Measurements from ENCODE around the gene GOLGA1.

GOLGA1 gene

GRCh38 chr9:124949387-124949786, 8.5 kb upstream of the GOLGA1 start:
- TF ChIP-seq CTCF (IDR thresholded peaks at IDR 0.05; ENCODE audit: low read length) (no peak), EZH2 (optimal IDR thresholded peaks at IDR 0.05; ENCODE audit: low read depth, low read length) (no peak), EZH2phosphoT487 (IDR thresholded peaks at IDR 0.05; ENCODE audit: low read length) (no peak)
- H4K20me1 ChIP-seq (ENCODE audit: insufficient read depth, low read length), result no peaks in the 10 kb centered on the region

GRCh38 chr9:124947727-124948391, 7.0 kb upstream of the GOLGA1 start:
- no peak overlapping the region for H2AFZ ChIP-seq (ENCODE audit: low read length)
- no peak for TF ChIP-seq EZH2 (optimal IDR thresholded peaks at IDR 0.05; ENCODE audit: low read depth, low read length)
- no peak for TF ChIP-seq EZH2phosphoT487 (IDR thresholded peaks at IDR 0.05; ENCODE audit: low read length)
- no peak for TF ChIP-seq CTCF (IDR thresholded peaks at IDR 0.05; ENCODE audit: low read length)
- H3K27me3 ChIP-seq (replicated peaks; ENCODE audit: insufficient read depth, low read length), result no peaks in the 10 kb centered on the region
- H3K9ac ChIP-seq (ENCODE audit: low read length), result no peak overlapping the region
- no peaks in the 10 kb centered on the region for H3K9me2 ChIP-seq (replicated peaks; ENCODE audit: insufficient read depth, low read length)
- no peaks in the 10 kb centered on the region for H3K36me3 ChIP-seq (replicated peaks; ENCODE audit: insufficient read depth, low read length)
- no peak overlapping the region for H3K4me2 ChIP-seq (ENCODE audit: low read depth, low read length)
- no peaks in the 10 kb centered on the region for H3K9me3 ChIP-seq (replicated peaks; ENCODE audit: insufficient read depth, low read length)
- 0 out of 2 replicates have a peak, but pooled peaks cover 6% of the 10 kb centered on the region for H3K4me1 ChIP-seq (ENCODE audit: low read length)
- no peaks in the 10 kb centered on the region for H3F3A ChIP-seq (ENCODE audit: insufficient read depth, low read length)
- H4K20me1 ChIP-seq (ENCODE audit: insufficient read depth, low read length), result no peaks in the 10 kb centered on the region
- DNase-seq, result no peak
- no peak overlapping the region for H3K4me3 ChIP-seq (ENCODE audit: low read length)
- H3K27ac ChIP-seq (ENCODE audit: low read length), result no peak overlapping the region
- H3K79me2 ChIP-seq (ENCODE audit: low read length), result no peaks in the 10 kb centered on the region

More at GRCh38 chr9:124949387-124949786, 8.5 kb upstream of the GOLGA1 start:
- no peak overlapping the region for H3K27ac ChIP-seq (ENCODE audit: low read length)
- H3K79me2 ChIP-seq (ENCODE audit: low read length), result no peaks in the 10 kb centered on the region
- no peaks in the 10 kb centered on the region for H3K9me2 ChIP-seq (replicated peaks; ENCODE audit: insufficient read depth, low read length)
- H2AFZ ChIP-seq (ENCODE audit: low read length), result no peak overlapping the region
- H3K36me3 ChIP-seq (replicated peaks; ENCODE audit: insufficient read depth, low read length), result no peaks in the 10 kb centered on the region
- H3K27me3 ChIP-seq (replicated peaks; ENCODE audit: insufficient read depth, low read length), result no peaks in the 10 kb centered on the region
- no peak overlapping the region for H3K4me3 ChIP-seq (ENCODE audit: low read length)
- no peak for DNase-seq
- H3K9ac ChIP-seq (ENCODE audit: low read length), result no peak overlapping the region
- H3K4me2 ChIP-seq (ENCODE audit: low read depth, low read length), result no peak overlapping the region
- no peaks in the 10 kb centered on the region for H3F3A ChIP-seq (ENCODE audit: insufficient read depth, low read length)
- H3K9me3 ChIP-seq (replicated peaks; ENCODE audit: insufficient read depth, low read length), result no peaks in the 10 kb centered on the region
- H3K4me1 ChIP-seq (ENCODE audit: low read length), result 0 out of 2 replicates have a peak, but pooled peaks cover 6% of the 10 kb centered on the region

GRCh38 chr9:124946167-124946566, 5.3 kb upstream of the GOLGA1 start:
- Histone ChIP-seq H4K20me1 (ENCODE audit: insufficient read depth, low read length) (no peaks in the 10 kb centered on the region), H3F3A (ENCODE audit: insufficient read depth, low read length) (peaks cover 12% of the 10 kb centered on the region), H3K9me2 (replicated peaks; ENCODE audit: insufficient read depth, low read length) (no peaks in the 10 kb centered on the region), H3K9me3 (replicated peaks; ENCODE audit: insufficient read depth, low read length) (no peaks in the 10 kb centered on the region), H3K4me3 (ENCODE audit: low read length) (no peak overlapping the region), H3K79me2 (ENCODE audit: low read length) (peaks cover 7% of the 10 kb centered on the region), H3K9ac (ENCODE audit: low read length) (no peak overlapping the region), H2AFZ (ENCODE audit: low read length) (no peak overlapping the region), H3K4me1 (ENCODE audit: low read length) (peaks cover 12% of the 10 kb centered on the region; the same call in 1 of the 2 replicates), H3K36me3 (replicated peaks; ENCODE audit: insufficient read depth, low read length) (no peaks in the 10 kb centered on the region), H3K27me3 (replicated peaks; ENCODE audit: insufficient read depth, low read length) (no peaks in the 10 kb centered on the region), H3K4me2 (ENCODE audit: low read depth, low read length) (no peak overlapping the region), H3K27ac (ENCODE audit: low read length) (no peak overlapping the region)
- TF ChIP-seq CTCF (IDR thresholded peaks at IDR 0.05; ENCODE audit: low read length) (no peak), EZH2phosphoT487 (IDR thresholded peaks at IDR 0.05; ENCODE audit: low read length) (no peak), EZH2 (optimal IDR thresholded peaks at IDR 0.05; ENCODE audit: low read depth, low read length) (no peak)
- no peak for DNase-seq
